GM19043 (cell line): ENCODE results near the gene CCNL2.
"Not testable (repeated sequence)": the region's sequence is repeated elsewhere in the genome, so short reads cannot be mapped to it uniquely, and the experiment has no call there.

Source experiments
- ATAC-seq: cut with Tn5 transposase; IDR thresholded peaks from one replicate; pipeline ENCODE4 v1.9.1; 2021; ENCODE audit warnings: low read depth; ENCODE audit not compliant: unreplicated experiment

CCNL2 gene

DNA sequence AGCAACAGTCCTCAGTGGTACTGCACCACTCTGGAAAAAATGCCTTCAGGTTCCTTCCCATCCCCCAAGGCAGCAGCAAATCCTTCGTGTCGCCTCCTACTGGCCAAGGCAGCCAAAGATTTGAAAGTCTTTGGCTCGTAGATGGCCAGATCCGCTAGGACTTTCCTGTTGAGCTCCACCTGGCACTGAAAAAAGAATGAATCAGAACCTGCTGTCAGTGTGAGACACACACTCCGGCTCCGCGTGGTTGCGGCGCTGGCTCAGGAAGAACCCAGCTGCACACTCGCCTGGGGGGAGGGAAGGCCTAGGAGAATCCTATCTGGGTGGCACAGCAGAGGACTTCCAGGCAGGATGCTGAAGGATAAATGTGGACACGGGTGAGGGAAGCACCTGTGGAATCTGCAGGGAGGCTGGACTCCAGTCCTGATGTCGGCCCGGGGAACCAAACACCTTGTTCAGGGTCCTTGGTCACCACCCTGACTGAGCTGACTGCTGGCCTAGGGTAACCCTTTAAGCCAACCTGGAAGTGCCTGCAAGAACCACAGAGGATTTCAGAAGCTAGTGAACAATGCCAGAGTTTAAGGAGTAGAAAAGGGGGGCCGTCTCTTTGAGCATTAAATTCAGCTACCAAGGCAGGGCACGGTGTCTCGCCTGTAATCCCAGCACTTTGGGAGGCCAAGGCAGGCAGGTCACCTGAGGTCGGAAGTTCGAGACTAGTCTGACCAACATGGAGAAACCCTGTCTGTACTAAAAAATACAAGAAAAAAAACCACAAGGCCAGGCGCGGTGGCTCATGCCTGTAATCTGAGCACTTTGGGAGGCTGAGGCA, 3.2 kb upstream of the CCNL2 start:
- ATAC-seq, result no peak

DNA sequence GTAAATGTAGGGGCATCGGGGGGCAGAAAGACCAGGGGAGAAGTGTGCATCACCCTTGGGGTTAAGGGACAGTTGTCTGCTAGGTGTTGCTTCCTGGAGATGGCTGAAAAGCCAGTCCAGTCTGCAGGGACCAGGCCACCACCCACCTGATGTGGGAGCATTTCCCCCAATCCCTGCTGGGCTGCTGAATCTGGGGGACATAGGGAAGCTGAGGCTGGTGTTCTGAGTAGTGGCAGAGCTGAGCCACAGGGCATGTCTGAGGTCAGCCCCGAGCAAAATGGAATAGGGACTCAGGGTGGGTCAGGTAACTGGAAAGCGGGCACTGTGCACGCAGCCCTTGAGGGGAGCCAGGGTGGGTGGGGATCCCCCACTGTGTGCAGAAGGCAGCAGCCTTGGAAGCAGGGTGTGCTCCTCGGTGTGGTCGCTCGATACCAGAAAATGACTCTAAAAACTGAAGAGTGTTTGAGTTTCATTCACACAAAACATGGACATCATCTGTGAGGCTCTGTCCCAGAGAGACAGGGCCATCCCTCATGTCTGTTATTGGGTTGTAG, 2.4 kb upstream of the CCNL2 start:
- ATAC-seq, result no peak

DNA sequence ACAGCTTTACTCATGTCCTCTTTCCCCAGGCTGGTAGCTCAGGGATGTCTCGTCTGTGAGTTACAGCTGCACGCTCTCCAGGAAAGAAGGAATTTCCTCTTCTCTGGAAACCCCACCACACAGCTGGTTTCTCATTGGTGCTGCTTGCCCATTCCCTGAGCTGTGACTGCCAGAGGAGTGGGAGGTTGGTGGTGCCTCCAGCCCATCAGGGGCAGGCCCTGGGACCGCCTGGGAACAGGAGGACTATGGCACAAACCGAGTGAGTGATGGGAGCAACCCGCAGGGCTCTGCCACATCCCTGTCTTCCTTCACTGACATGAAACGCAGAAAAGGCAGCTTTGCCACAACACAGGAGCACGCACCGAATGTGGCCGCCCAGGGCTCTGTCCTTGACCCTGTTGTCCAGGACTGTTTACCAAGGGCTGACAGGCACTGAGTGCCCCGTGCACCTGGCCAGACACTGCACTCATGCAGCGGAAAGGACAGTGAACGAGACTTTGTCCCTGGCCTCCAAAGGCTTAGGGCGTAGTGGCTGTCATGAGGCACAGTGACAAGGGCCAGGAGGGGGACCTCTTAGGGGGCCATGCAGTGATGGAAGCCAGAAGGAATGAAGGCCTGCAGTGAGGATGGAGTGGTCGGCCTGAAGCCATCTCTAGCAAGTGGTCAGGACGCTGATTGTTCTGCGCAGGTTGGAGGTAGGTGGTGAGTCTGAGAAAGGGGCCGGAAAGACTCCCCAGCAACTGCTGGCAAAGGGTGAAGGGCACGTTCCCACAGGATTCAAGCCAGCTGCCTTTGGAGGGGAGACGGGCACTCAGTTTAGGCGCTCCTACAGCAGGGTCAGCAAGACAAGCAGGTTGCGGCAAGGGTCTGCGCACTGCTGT, 1.7 kb upstream of the CCNL2 start:
- no peak for ATAC-seq

DNA sequence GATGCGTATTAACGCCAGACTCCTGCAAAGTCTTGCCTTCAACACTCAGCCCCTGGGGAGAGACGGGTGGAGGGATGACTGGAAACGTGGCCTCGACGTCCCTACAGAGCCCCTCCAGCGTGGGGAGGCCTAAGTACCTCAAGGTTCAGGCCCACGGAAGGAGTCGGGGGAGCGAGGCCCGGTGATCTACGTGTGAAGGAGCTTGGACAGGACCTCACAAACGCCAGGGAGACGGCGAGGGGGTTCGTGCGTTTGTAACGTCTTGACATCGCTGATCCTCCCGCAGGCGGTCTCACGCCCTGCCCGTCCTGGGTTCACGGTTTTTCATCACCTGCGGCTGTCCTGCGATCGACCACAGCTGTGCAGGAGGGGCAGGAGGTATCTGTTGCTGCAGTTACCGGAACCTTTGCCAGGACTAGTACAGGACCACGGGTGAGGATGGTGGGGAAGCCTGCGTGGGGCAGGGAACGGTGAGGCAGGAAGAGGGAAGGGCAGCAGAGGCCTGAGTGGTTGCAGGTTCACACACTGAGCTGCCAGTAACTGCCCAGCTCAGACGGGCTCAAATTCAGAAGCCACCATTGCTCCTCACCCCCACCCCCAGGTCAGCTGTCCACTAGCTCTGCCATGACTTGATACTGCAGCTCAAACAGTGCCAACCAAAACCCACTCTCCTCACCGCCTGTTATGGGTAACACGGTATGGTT, 889 bp upstream of the CCNL2 start:
- no peak for ATAC-seq

DNA sequence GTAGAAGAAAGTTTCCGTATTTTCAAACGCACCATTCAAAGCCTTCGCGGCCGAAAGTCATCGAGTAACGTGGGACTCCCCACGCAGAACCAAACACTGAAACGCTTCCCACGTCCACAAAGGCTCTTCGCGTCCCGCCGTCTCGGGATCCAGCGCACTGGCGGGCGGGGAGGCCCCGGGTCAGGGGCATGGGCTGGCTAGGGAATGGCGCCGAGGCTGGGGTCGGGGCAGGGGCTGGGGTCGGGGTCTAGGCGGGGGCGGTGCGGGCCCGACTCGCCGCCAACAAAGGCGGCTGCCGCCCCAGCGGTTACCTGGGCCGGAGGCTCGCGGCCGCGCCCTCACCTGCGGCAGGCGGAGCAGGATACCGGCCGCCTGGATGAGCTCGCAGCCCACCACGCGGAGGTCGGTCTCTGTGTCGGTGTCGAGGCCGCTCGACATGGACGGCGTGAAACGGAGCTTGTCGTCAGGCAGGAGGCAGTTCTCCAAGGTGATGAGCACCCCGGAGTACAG, 403 bp downstream of the CCNL2 start:
- no peak for ATAC-seq

DNA sequence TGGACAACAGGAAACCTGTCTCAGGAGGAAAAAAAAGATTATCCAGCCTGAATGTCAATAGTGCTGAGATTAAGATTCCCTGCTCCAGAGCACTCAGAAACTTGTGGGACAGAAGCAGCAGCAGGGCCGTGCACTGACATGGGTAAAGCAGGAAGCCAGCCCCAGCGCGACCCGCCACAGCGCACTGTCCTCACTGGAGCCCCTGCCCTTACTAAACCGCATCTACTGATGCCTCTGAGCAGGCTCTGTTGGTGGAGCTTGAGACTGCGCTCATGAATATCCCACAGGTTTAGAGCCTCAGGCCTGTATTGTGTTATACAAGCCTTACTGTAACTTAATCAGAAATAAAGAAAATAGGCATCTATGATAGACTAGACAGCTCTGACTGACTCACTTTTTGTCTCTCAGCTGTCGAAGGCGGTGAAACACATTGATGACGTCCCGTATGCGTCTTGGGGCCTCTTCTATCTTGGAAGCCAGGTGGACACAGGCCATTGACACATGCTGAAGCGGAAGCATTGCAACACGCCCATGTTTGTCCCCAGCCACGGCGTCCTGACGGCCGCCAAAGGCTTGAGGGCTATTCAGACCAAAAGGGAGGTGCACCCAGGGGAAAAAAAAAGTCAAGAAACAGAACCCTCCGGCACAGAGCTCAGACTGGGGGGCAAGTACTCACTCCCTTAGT, 1.2 kb downstream of the CCNL2 start:
- ATAC-seq, result no peak

DNA sequence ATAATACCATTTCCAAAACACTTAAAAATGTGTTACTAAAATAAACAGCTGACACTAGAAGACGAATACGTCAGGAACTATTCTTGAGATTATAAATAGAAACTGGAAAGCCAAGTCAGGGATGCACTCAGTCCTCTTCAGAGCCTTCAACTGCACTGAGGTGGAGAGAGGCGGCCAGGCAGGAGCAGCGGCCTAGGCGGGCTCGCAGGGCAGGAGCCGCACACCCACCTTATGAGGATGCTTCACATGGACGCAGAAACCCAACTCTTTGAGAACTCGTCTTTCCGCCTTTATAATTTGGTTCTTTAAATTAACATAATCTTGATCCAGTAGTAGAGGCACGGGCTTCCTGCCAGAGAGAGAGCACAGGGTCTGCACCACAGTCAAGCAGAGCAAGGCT, 4.0 kb downstream of the CCNL2 start:
- ATAC-seq, result no peak

DNA sequence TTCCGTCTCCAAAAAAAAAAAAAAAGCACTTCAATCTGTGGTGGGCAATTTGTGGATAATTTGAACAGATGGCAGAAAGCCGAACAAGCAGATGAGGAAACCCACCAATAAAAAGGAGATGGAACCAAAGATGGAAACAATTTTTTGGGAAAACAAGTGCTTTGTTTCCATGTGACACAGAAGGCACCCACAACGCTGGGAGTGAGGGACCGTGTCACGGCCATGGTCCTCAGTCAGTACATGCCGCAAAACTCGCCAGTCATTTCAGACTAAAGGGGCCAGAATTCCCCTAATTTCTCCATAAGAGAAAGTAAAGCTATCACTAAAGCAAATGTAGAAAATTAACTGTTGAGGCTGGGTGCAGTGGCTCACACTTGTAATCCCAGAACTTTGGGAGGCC, 5.0 kb downstream of the CCNL2 start:
- ATAC-seq, result no peak

DNA sequence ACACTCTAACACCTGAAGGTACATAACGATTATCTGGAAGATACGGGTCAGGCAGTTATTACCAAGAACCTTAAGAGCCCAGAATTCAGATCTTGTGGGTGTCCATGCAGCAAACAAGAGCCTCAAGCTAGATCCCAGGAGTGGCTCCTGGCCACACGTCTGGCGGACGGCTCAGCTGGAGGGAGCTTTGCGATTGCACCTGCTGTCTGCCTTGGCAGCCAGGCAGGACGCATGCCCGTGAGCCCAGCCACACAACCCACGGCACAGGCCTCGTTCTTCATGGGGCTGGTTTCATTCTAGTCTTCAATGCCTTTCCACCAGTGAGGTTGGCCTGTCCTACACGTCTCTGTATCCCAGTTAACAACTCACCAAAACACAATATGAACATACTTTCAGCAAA, 5.7 kb downstream of the CCNL2 start:
- no peak for ATAC-seq

DNA sequence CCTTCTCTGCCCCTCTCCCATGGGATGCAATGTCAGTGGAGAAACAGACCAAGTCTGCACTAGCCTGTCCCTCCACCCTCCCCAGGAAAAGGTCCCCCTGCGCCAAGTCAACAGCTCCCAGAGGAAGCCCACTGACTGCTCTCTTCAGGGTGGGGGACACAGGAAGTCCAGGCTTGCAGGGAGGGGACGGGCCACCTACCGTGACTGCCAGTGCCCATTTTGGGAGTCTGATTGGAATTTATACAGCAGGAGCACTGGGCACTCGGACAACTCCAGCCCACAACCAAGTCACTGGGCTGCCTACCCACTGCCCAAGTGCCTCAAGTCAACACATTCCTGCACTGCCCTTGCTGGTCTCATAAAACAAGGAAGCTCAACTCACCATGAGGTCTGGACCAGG, 6.1 kb downstream of the CCNL2 start:
- ATAC-seq, result no peak

DNA sequence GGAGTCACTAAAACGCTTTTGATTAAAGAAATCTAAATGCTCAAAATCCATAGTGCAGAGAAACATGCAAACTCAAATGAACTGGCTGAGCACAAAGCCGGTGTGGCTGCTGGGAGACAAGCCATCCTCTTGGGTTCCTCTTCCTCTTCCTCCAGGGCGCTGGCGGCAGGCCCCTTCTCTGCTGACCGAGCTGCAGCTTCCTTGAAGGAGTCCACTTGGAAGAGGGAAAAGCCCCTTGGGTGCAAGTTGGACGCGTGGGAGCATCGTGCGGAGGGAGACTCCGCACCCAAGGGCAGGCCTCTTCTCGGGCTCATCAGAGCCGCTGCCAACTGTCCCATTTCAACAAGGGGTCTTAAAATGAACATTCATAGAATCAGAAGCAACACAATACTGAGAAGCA, 7.9 kb downstream of the CCNL2 start:
- ATAC-seq, result no peak

DNA sequence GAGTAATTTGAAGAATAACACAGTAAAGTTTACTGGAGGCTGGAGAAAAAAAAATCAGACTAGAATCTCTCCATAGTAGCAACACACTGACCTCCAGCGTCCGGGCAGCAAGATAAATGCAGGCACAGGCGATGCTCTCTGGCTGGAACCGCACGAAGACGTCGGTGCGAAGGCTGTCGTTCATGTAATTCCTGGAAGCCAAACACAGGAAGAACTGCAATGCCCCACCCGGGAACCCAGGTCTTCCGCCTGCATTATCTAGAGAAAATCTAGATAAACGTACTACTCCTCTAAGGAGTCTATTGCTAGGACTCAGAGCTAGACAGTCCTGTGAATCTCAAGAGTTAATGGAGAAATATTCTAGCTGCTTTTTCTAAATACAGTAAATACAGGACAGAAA, 8.5 kb downstream of the CCNL2 start:
- ATAC-seq, result no peak

DNA sequence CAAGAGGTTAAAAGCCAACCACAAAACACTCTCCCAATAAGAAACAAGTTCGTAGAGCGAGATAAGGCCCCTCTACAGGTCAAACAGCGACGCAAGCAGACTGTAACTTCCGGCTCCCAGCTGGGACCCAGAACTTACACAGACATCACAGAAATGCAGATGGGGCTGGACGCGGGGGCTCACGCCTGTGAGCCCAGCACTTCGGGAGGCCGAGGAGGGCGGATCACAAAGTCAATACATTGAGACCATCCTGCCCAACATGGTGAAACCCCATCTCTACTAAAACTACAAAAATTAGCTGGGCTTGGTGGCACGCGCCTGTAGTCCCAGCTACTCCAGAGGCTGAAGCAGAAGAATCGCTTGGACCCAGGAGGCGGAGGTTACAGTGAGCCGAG, 11.1 kb downstream of the CCNL2 start:
- no peak for ATAC-seq

DNA sequence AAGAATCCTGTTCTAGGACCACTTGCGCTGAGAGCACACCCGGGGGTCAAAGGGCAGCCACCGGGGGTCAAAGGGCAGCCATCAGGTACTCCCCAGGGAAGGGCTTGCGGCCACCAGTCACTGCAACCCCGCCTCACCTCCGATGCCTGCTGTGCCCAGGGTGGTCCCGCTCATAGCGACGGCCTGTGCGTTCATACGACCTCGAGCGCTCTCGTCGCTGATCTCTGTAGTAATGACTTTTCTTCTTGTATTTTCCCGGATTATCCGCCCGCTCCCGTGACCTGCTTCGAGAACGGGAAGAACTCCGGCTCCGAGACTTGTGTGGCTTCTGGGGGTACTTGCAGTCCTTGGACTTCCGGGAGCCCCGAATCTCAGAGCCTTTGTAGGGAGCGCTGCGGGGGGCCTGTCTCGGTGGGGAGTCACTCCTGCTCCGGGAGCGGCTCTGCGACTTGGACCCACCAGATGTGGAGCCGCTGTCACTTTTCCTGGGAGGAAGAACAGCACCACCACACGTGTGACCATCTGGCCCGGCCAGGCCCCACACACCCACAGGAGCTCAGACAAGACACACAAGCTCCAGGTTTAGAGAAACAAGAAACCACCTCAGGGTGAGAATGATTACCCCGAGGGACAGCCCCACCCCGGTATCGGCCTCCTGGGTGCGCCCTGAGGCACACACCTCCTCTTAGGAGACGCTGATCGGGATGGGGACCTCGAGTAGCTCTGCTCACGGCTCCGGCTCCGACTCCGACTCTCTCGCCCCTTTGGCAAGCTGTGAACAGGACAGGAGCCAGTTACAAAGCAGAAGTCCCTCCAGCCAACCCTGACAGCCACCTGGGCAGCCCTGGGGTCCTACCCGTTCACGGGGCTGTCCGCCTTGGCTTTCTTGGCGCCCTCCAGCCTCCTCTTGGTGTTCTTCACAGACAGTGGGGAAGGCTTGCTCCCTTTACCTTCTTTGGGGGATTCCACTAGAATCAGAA, 11.7 kb downstream of the CCNL2 start:
- no peak for ATAC-seq

DNA sequence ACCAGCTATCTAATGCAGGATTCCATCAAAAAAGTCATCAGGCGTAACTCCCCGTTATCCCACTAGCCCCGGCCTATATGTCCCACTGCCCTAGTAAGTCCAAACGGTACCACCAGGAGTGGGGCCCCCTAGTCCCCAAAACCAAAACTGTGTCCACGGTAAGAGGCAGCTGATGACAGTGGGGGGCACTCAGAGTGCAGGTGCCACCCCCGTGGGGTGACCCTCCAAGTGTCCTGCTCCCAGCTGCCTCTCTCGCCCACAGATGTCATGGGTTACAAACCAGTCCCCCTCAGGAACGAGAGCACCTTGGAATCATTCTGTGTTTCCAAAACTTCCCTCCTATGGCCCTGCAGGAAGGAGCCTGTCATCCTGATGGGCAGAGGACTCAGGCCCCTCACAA, 13.2 kb downstream of the CCNL2 start:
- ATAC-seq, result no peak

DNA sequence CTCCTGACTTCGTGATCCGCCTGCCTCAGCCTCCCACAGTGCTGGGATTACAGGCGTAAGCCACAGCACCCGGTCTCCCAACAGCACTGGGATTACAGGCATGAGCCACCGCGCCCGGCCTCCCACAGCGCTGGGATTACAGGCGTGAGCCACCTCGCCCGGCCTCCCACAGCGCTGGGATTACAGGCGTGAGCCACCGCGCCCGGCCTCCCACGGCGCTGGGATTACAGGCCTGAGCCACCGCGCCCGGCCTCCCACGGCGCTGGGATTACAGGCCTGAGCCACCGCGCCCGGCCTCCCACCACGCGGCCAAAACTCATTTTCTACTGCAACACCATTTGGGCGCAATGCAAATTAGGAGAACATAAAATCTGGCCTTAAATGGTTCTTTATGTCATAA, 13.8 kb downstream of the CCNL2 start:
- ATAC-seq, result not testable (repeated sequence)

DNA sequence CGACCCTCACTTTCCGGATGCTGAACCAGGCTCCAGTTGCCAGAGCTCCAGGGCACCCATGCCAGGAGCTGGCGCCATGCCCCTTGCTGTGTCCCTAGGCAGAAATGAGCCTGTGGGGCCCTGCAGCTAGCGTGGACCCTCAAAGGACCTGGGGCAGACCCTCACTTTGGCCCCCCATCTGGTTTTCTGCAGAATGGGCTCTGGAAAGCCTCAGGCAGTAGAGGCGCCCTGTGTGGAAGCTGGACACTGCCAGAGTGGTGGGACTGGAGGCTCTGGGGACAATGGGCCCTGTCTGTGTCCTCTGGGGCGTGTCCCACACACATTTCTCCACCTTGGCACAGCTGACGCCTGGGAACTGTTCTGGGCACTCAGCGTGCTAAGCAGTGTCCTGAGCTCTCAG, 17.8 kb downstream of the CCNL2 start:
- ATAC-seq, result no peak

DNA sequence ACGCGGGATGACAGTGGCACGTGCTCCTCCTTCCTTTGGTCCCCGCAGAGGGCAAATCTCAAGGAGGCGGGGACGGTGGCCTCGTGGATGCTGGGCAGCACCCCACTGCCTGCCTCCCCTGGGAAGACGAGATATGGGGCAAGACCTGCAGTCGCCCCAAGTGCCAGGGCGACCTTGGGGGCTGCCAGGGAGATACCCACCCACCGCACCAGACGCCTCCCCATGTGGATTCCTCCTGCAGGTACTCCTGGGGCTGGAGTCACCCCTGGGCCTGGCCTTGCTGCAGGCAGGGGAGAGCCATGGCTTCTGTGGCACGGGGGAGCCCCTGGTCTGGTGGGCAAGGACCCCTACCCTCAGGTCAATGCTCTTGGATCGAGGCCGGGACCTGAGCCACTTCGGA, 18.3 kb downstream of the CCNL2 start:
- no peak for ATAC-seq
